Kidney (tissue), 14 donors: ENCODE data around the gene MPI. TPM values are rescaled to one million over a fixed set of nuclear protein-coding genes. Genes with fewer than 3 reads are reported as not detected.

Experiments
- DNase-seq, 5 donors: peaks; one replicate each; pipeline ENCODE4 v3.0.0-alpha.2; 2013 to 2020
- FAIRE-seq: peaks from 2 replicates; lab custom pipeline; 2012; peaks lifted over from hg19 to GRCh38; lab: Jason Lieb, UNC
- H3K27ac ChIP-seq, 2 donors: one replicate each; pipeline ENCODE4 v1.7.0; 2013; ENCODE audit warnings: low read depth in 2 of 2, low read length in 2 of 2, inconsistent platforms in 1 of 2
- H3K27me3 ChIP-seq: one replicate; pipeline ENCODE4 v1.7.1; 2013; ENCODE audit warnings: low read length, inconsistent platforms; ENCODE audit not compliant: control insufficient read depth, insufficient read depth
- H3K36me3 ChIP-seq, 3 donors: one replicate each; pipeline versions ENCODE4 v1.7.0 to v1.7.1; 2013; ENCODE audit warnings: low read length in 3 of 3, control low read depth in 1 of 3, inconsistent platforms in 1 of 3; ENCODE audit not compliant: insufficient read depth in 3 of 3, control insufficient read depth in 2 of 3
- H3K4me1 ChIP-seq, 3 donors: one replicate each; pipeline versions ENCODE4 v1.7.0 to v1.7.1; 2013; ENCODE audit warnings: low read length in 3 of 3, inconsistent platforms in 1 of 3, low read depth in 1 of 3; ENCODE audit not compliant: control insufficient read depth in 2 of 3, insufficient read depth in 2 of 3
- H3K4me3 ChIP-seq, 3 donors: one replicate each; pipeline versions ENCODE4 v1.7.0 to v1.8.1; 2013; ENCODE audit warnings: low read length in 3 of 3, control low read depth in 1 of 3, inconsistent platforms in 1 of 3
- H3K9ac ChIP-seq, 3 donors: one replicate each; pipeline versions ENCODE4 v1.7.0 to v1.7.1; 2013; ENCODE audit warnings: low read length in 3 of 3, control low read depth in 1 of 3, inconsistent platforms in 1 of 3
- H3K9me3 ChIP-seq, 3 donors: one replicate each; pipeline versions ENCODE4 v1.7.0 to v1.7.1; 2013; ENCODE audit warnings: low read length in 3 of 3, control low read depth in 1 of 3, inconsistent platforms in 1 of 3; ENCODE audit not compliant: control insufficient read depth in 2 of 3, insufficient read depth in 1 of 3
- intact Hi-C: fragments of 100-400 bp; cut with DNase I; formaldehyde crosslinking; loops from one replicate; pipeline ENCODE4 v1.11.1; 2022
- polyA plus RNA-seq: library from polyadenylated mRNA; stranded (reverse); fragments of 350-450 nt; fragmentation: Illumina TruSeq; extraction: RNeasy Lipid Tissue Mini Kit (QIAGEN cat#74804); gene quantifications from one replicate; pipeline ENCODE4 v1.2.3, GENCODE V29; 2014; ENCODE audit warnings: low read depth, low replicate concordance; ENCODE audit not compliant: insufficient read depth
- total RNA-seq: library from RNA; stranded (reverse); fragmentation: NEBNext Ultra II Directional; extraction: Animal tissue kit (Norgen Biotek cat#: 25700); gene quantifications from one replicate; pipeline ENCODE4 v1.2.1, GENCODE V29; 2021
- TF ChIP-seq, protein P1 (sequence below): IDR thresholded peaks from 3 replicates; pipeline ENCODE4 v1.5.1; 2012; ENCODE audit warnings: mild to moderate bottlenecking, moderate library complexity, borderline replicate concordance; ENCODE audit not compliant: insufficient read depth; ENCODE audit errors: extremely low read depth
- donor health status: control.
- donor health status: control.
- donor health status: control.
- donor health status: control.
- donor health status: control.
- donor health status: DM: yes; HTN: yes; CAD: no.
- donor health status: Normal renal cell carcinoma (clear cell type).

MPI gene
- total and polyA plus RNA-seq, 2 donors from 2014 or later: 33.7 to 52.0 TPM

DNA sequence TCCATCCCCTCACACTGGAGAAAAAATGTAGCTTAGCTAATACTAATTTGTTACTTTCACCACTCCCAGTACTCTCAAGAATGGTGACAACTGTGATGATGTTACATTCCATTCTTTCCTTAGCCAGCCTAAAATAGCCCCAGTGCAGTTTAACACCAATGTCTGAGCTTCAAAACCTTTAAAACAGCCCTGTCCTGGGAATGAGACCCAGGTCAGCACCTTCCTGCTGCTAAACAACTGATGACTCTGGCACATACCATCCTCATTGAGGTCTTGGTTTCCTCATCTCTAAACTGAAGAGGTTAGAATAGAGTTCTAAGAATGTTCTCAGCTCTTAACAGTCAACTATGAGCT, 20.5 kb upstream of the MPI start:
- Histone ChIP-seq H3K4me3 (peak overlapping the region in 2 of 3 donors; percentile 19 to 56), H3K36me3 (no peaks in the 10 kb centered on the region), H3K9ac (no peak overlapping the region), H3K9me3 (no peaks in the 10 kb centered on the region), H3K4me1 (peaks cover 8 to 50% (median 45%) of the 10 kb centered on the region in 3 donors), H3K27ac (peak overlapping the region; percentile 81 to 82), H3K27me3 (no peaks in the 10 kb centered on the region)
- no peak for FAIRE-seq
- intact Hi-C loops: no loop called here
- TF ChIP-seq, protein P1, sequence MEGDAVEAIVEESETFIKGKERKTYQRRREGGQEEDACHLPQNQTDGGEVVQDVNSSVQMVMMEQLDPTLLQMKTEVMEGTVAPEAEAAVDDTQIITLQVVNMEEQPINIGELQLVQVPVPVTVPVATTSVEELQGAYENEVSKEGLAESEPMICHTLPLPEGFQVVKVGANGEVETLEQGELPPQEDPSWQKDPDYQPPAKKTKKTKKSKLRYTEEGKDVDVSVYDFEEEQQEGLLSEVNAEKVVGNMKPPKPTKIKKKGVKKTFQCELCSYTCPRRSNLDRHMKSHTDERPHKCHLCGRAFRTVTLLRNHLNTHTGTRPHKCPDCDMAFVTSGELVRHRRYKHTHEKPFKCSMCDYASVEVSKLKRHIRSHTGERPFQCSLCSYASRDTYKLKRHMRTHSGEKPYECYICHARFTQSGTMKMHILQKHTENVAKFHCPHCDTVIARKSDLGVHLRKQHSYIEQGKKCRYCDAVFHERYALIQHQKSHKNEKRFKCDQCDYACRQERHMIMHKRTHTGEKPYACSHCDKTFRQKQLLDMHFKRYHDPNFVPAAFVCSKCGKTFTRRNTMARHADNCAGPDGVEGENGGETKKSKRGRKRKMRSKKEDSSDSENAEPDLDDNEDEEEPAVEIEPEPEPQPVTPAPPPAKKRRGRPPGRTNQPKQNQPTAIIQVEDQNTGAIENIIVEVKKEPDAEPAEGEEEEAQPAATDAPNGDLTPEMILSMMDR: no peak
- DNase-seq: no peak

DNA sequence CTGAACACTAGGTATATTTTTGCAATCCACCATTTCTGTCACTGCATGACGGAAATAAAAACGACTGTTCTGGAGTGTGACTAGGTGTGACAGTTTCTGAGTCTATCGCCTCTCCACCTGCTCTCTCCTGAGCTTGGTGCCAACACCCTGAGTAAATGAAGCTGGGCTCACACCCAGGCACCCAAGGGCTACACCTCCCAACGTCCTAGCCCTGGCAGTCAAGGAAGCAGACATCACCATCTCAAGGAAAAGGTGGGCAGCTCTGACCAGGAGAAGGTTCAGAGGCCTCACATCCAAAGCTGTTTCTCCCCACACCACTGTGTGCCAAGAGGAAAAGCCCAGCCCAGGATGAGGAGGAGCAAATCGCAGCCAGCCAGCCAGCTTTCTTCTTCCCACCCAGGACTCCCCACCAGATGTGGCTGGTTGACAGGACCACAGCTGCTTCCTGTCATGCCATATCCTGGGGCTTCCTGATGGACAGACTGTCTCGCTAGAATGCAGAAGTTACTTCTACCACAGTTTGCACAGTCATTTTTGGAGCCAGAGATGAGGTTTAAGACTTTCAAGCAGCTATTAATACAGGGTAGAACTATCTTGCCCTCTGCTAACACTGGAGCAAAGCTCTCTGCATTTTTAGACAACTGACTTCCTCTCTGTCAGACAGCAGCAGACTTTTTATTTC, 20.0 kb upstream of the MPI start:
- intact Hi-C loops: no loop called here
- Histone ChIP-seq H3K36me3 (no peaks in the 10 kb centered on the region), H3K9me3 (no peaks in the 10 kb centered on the region), H3K27ac (peak overlapping the region; percentile 81 to 82), H3K4me3 (peak overlapping the region in 2 of 3 donors; percentile 39 to 56), H3K4me1 (peaks cover 8 to 47% (median 45%) of the 10 kb centered on the region in 3 donors), H3K9ac (peak overlapping the region in 2 of 3 donors; percentile 19 to 75), H3K27me3 (no peaks in the 10 kb centered on the region)
- TF ChIP-seq, protein P1: no peak
- FAIRE-seq: no peak
- DNase-seq: peak in 3 of 5 donors; percentile 31 to 69 (median 47)

DNA sequence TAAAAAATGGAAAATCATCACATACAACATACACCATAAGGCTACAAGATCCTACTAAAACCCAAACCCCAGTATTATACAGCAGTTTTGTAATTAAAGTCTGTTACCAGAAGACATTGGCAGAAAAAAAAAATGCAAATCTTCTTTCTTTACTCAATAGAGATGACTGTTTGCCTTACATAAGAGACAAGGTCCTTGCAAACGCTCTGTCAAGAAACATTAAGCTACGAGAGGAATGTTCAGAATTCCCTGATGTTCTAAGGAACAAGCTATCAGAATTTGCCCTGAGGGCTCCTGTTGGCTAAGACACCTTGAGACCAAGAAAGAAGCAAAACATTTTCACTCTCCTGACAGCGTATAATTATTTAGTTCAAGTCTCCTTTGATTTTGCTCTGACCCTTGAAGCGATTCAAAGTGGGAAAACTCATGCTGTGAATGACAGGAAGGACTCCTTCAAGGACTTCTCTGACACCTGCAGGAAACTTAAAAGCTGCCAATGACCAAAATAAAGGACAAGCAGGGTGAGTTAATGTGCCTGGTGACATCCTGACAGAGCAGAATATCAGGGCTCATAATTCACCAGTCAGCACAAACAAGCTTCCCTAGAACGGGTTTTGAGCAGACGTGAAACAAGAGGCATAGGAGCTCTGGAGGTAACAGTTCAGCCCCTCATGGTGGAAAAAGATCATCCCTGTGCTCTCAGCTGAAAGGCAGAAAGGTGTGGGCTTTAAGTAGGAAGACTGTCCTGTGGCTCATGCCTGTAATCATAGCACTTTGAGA, 19.2 kb upstream of the MPI start:
- FAIRE-seq (no peak), DNase-seq (no peak)
- Histone ChIP-seq H3K9me3 (no peaks in the 10 kb centered on the region), H3K4me3 (peak overlapping the region in 2 of 3 donors; percentile 42 to 56), H3K27me3 (no peaks in the 10 kb centered on the region), H3K36me3 (no peaks in the 10 kb centered on the region), H3K4me1 (peaks cover 8 to 47% (median 45%) of the 10 kb centered on the region in 3 donors), H3K9ac (peak overlapping the region in 2 of 3 donors; percentile 19 to 75), H3K27ac (peak overlapping the region; percentile 81 to 82)
- intact Hi-C loops: no loop called here
- TF ChIP-seq, protein P1: no peak
